ENCODE measurements around the gene RGS7. TPM values are rescaled to one million over a fixed set of nuclear protein-coding genes. Genes with fewer than 3 reads are reported as not detected.

Gene RGS7
- total RNA-seq, result not detected

GRCh38 chr1:241356519-241357365 lies at the start of gene RGS7:
Gene RGS7 (minus strand): TSS chr1:241357205.
- H3K36me3 ChIP-seq, result no peaks in the 10 kb centered on the region
- intact Hi-C loops (cut with DNase I), result no loop called here
- no peak within 1 kb of the TSS for H3K27ac ChIP-seq
- H3K27me3 ChIP-seq, result no peaks in the 10 kb centered on the region
- H3K9me3 ChIP-seq, result no peaks in the 10 kb centered on the region
- H3K4me1 ChIP-seq, result no peaks in the 10 kb centered on the region
- no peak for TF ChIP-seq POLR2AphosphoS5 (IDR thresholded peaks at IDR 0.05; ENCODE audit: insufficient read depth in 1 of 2, low read depth in 1 of 2)
- no peak for TF ChIP-seq CTCF (IDR thresholded peaks at IDR 0.05)
- DNase-seq (ENCODE audit: extremely low spot score in 2 of 2), result no peak
- peak within 1 kb of the TSS; percentile 44 to 53 for H3K4me3 ChIP-seq

- no peaks in the 10 kb centered on the region for H3K4me1 ChIP-seq
- TF ChIP-seq CTCF (IDR thresholded peaks at IDR 0.05) (no peak), POLR2A (IDR thresholded peaks at IDR 0.05) (no peak), POLR2AphosphoS5 (IDR thresholded peaks at IDR 0.05; ENCODE audit: insufficient read depth in 1 of 2, low read depth in 1 of 2) (no peak)
- H3K4me3 ChIP-seq, result no peak overlapping the region
- no peaks in the 10 kb centered on the region for H3K27me3 ChIP-seq
- no peaks in the 10 kb centered on the region for H3K36me3 ChIP-seq
- intact Hi-C loops (cut with DNase I), result no loop called here
- H3K9me3 ChIP-seq, result no peaks in the 10 kb centered on the region
- no peak for DNase-seq (ENCODE audit: extremely low spot score in 2 of 2)
- no peak overlapping the region for H3K27ac ChIP-seq
Observed at GRCh38 chr1:241406421-241406820, 49.4 kb upstream of the RGS7 start.

- Histone ChIP-seq H3K9me3 (no peaks in the 10 kb centered on the region), H3K4me1 (no peaks in the 10 kb centered on the region), H3K36me3 (no peaks in the 10 kb centered on the region), H3K4me3 (no peak overlapping the region), H3K27ac (no peak overlapping the region), H3K27me3 (no peaks in the 10 kb centered on the region)
- TF ChIP-seq POLR2A (IDR thresholded peaks at IDR 0.05) (no peak), CTCF (IDR thresholded peaks at IDR 0.05) (no peak), POLR2AphosphoS5 (IDR thresholded peaks at IDR 0.05; ENCODE audit: insufficient read depth in 1 of 2, low read depth in 1 of 2) (no peak)
- intact Hi-C loops (cut with DNase I), result no loop called here
- DNase-seq (ENCODE audit: extremely low spot score in 2 of 2), result no peak
Observed at GRCh38 chr1:241401156-241401555, 44.2 kb upstream of the RGS7 start.

- intact Hi-C loops (cut with DNase I), result no loop called here
- TF ChIP-seq POLR2A (IDR thresholded peaks at IDR 0.05) (no peak), POLR2AphosphoS5 (IDR thresholded peaks at IDR 0.05; ENCODE audit: insufficient read depth in 1 of 2, low read depth in 1 of 2) (no peak), CTCF (IDR thresholded peaks at IDR 0.05) (no peak)
- Histone ChIP-seq H3K36me3 (no peaks in the 10 kb centered on the region), H3K4me3 (no peak overlapping the region), H3K4me1 (no peaks in the 10 kb centered on the region), H3K9me3 (no peaks in the 10 kb centered on the region), H3K27ac (no peak overlapping the region), H3K27me3 (no peaks in the 10 kb centered on the region)
- DNase-seq (ENCODE audit: extremely low spot score in 2 of 2), result no peak
Observed at GRCh38 chr1:241396747-241397681, 40.0 kb upstream of the RGS7 start.

Data from vagina (tissue), 2 donors.